ENCODE measurements around the gene MST1.
A peak's percentile ranks its signal among the peaks of the same experiment; 100 is the strongest.

MST1 gene

DNA sequence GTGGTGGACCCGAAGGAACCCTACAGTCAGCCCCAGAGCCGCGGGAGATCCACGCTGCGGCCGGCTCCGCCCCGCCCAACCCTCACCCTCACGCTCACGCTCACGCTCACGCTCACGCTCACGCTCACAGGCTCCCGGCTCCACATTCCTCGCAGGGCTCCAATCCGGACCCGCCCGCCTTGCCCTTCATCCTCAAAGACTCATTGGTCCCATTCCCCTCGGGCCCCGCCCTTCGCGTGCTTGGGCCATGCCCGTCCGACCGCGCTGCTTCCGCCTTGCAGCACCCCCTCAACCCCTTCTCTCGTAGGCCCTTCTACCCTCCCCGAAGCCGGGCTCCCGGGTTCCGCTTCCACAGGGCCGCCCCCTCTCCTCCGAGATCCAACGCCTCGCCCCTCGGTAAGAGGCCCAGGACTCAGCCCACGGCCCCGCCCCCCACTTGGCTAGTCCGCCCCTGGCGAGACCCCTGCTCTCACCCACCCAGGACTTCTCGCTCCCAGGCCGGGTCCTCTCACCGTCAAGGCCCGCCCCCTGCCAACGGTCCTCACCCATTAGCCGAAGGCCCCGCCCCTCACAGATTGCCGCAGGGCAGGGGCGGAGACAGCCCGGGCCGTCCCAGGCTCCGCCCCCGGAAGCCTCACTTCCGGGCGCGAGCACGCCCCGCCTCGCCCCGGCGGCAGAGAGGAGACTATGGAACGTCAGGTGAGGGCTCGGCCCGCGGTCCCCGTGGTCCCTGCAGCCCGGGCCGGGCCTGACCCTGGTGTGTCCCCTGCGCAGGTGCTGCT, 15.4 kb downstream of the MST1 start, which contains the start of gene APEH:
Gene APEH (plus strand): TSS at position 637 of the 782 bp plus-strand sequence. CDS start 51 bp downstream, at position 688.
- DNase-seq = peak; percentile 99

DNA sequence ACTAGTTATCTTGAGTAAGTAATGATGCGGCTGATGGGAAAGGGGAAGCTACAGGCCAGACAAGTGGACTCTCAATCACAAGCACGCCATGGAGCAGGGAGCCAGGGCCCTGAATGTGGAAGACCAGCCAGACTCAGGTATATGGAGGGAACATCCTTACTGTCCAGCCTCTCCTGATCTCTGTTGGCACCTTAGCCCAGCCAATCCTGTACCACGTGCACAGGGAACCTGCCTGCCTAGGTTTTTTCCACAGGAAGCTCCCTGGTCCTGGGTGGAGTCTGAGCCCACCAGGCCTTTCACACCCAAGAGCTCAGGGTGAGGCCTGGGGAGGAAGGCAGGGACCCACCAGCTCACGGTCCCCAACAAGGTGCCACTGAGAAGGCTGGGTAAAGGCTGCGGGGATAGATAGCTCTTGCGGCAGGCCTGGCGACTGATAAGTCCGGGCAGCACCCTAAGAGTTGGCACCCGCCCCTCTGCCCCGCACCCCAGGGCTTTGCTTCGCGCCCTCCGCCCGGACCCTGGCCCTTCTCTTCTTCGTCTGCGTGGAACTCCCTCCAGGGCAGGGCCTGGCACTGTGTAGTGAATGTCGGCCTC, 16.1 kb downstream of the MST1 start:
- DNase-seq = peak; percentile 42

DNA sequence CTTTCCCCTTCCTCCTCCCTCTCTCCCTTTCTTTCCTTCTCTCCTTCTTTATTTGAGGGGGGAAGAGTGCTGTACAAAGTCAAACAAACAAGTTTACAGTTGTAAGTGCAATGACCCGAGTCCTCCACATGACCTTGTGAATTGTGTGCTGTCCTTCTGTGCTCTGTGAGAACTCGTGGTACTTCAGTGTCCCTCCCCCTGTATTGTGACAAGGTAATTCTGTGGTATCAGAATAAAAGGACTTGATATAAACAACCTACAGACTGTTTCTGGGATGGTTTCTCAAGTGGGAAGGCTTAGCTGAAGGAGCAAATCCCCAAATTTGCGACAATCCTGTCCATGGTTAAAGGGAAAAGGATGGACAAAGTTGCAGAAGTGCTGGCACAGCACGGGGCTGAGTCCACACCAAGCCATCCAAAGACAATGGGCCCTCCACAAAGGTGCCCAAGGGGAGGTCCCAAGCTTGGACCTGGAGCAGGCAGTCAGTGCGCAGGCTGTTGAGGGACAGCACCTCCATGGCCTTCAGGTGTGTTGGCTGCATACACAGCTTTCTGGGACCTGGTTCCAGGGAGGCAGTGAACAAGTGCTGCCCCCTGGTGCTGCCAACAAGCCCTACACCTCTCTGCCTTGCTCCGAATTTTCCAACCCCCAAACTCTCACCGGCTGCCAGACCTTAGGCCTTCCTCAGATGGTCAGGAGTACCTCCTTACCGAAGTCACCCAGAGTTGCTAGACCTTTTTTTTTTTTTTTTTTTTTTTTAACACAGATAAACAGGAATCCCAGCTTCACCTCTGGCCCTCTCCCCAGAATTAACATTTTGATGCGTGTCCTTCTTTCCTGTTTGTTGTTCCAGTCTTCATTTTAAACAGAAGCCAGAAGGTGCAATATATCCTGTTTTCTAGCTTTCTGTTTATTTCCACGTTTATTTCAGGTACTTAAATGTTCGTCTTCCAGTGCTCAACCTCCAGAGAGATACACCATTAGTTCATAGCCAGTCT, 17.7 kb downstream of the MST1 start:
- peak; percentile 79 for DNase-seq

DNA sequence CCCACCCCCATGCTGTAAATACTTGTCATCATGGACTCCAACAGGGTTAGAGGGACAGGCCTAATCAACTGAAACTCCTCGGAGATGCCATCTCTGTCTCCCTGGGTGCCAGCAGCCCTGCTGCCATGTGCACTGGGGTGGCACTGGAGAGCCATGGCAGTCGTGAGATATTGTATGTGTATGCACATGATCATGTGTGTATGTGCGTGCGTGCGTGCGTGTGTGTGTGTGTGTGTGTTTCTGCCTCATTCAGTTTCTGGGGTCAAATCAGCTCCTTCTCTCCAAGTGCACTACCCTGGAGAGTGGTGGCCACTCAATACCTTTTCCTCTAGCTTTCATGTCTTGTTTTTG, 18.4 kb downstream of the MST1 start:
- DNase-seq = no peak

DNA sequence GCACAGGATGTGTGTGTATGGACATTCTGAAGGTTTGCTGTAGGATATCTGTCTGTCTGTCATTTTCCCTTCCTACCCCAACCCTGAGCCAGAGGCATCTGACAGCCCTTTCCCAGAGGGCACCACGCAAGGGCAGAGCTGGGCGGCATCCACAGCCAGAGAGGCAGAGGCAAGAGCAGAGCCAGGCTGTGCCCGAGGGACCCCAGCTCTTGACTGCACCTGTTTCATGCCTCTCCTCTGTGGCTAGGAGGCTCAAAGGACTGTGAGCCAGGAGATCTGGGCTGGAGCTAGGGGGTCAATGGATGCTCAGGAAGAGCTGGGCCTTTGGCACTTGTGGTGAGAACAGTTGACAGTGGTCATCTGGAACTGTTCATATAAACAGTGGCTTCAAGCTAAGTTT, 19.9 kb downstream of the MST1 start:
- DNase-seq = no peak

DNA sequence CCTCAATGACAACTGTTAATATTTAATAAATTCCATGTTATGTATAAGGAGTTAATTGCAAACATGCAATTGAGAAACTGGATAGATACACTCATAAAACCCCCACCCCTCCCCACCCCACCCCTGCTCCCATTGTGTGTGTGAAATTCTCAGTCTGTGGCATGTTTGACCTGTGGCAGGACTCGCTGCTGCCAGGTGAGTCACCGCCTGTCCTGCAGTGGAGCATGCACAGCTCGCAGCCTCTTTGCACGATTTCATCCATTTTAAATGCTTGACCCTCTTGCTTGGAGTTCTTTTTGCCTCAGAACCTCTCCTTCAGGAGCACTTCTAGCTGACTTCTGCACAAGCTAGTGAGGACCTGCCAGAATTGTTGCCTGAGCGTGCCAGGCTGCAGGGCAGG, 20.4 kb downstream of the MST1 start:
- DNase-seq = no peak

DNA sequence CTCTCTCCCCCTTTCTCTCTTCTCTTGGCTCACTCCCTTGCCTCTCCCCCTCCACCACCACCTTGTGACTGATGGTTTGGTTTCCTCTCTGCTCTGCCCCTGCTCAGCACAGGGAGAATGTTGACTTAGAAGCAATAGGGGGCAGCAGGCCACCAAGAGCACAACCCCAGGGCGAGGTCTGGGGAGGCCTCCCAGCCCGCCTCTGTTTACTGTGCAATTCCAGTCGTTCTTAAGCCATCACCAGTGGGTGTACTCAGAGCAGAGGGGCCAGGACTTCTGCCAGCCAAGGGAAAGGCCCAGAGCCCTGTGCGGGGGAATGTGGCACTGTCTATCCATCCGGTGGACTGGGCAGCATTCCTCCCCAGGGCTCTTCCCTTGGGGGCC, 20.9 kb downstream of the MST1 start:
- DNase-seq = no peak

DNA sequence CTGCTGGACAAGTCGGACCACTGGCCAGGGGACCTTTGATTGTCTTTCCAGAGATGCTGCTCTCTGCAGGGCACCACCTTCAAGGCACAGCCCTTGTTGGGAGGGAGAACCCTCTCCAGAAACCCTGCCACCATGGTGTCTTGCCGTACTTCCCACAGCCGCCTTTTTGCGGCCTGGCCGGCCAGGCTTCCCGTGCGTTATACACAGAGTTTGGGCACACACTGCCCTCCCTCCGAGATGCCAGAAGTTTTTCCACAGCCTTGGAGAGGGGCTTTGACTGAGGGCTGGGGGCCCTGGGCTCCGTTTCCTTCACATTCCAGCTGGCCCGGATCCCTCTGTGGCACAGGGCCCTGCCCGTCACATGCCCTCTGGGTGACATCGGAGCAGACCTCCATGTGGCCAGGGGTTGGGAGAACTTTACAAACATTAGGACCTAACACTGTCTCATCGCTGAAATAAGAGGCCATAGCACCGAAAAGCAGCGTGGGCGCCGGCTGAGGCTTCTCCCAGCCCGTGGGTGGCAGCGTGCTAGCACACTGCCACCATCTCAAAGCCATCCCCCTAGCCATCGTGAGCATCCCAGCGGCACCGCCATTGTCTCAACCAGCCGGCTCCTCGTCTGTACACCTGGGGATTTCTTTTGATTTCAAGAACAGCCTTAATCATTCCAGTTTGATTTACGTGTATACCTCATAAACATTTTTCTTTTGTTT, 21.4 kb downstream of the MST1 start:
- no peak for DNase-seq

DNA sequence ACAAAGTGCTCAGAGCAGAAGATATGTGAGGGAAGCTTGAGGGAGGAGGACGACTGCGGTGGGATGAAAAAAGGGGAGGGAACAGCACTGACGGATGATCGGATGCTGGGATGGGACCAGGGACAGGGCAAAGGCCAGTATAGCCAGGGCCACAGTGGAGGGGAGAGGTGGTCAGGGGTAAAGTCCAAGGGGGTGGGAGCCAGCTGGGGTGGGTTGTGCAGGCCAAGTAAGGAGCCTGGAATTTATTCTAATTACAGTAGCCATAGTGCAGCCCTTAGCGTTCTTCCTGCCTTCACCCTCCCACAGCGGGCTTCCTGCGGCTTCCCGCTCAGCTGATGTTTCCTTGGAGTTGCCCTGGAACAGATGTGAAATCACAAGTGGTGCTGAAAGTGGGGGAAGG, 22.7 kb downstream of the MST1 start:
- DNase-seq = no peak

DNA sequence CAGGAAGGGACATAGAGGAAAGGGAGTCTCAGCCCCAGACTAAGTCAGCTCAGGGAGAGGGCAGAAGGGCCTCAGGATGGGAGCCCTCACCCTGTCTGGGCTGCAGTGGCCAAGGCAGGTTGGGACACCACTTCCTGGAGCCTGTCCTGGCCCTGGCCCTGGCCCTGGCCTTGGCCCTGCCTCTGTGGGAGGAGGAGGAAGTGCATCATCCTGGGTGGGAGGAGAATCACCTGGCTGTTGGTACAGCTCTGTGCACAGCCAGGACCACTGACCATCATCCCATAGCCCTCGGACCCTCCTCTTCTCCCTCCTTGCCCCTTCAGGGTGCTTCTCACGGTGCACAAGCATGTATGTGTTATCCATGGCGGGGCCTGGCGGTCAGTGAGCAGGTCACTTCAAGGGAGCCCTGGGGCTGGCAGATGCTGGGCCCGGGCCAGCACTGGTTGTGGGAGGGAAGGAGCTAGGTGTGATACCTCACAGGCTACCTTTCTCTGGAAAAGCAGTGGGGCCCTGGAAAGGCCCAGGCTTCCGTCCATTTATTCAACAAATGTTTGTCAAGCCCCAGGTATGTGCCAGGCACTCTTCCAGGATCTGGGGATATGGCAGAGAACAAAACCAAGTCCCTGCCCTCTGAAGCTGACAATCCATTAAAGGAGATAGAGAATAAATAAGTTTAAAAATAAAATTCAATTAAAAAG, 23.3 kb downstream of the MST1 start:
- no peak for DNase-seq

DNA sequence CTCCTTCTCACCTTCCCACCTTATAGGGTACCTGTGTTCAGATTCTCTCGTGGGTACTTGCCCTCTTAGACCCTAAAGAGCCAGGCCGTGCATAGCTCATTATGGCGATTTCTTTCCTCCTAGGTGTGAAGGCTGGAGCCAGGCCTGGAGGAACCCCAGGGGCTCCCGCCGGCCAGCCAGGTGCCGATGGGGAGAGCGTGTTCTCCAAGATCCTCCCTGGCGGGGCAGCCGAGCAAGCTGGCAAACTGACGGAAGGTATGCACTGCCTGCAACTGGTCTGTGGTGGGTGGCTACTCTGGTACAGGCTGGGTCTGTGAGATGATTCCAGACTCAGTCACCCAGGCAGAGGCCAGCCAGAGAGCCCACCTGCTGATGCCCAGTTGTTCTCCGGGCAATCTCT, 25.0 kb downstream of the MST1 start:
- no peak for DNase-seq

DNA sequence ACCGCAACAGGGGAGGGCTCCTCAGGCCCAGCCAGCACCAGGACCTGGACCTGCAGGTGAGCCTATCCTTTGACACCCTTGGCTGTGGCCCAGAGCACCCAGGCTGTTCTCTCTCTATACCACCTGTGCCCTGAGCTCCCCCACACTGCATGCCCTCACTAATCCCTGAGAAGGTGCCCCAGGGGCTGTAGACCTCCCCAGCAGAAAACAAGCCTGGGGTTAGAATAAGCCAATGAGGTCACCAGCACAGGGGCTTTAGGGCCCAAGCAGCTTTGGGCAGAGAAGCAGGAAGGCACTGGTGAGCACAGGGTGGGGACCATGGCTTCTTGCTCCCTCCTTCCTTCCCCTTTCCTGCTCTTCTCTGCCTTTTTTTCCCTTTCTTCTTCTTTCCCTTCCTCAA, 25.4 kb downstream of the MST1 start:
- DNase-seq = no peak

DNA sequence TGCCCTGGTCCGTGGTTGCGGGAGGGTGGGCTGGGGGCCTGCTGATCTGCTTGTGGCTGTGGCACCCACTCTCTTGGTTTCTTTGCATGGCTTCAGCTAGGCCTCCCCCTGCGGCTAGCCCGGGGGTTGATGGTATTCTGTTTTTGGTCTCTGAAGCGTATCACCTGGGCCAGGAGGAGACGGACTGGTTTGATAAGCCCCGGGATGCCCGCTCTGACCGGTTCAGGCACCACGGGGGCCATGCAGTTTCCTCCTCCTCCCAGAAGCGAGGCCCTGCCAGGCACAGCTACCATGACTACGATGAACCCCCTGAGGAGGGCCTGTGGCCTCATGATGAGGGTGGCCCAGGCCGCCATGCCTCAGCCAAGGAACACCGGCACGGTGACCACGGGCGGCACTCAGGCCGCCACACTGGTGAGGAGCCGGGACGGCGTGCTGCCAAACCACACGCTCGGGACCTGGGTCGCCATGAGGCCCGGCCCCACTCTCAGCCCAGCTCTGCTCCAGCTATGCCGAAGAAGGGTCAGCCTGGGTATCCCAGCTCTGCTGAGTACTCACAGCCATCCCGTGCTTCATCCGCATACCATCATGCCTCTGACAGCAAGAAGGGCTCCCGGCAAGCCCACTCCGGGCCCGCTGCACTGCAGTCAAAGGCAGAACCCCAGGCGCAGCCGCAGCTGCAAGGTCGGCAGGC, 26.4 kb downstream of the MST1 start:
- DNase-seq = no peak

DNA sequence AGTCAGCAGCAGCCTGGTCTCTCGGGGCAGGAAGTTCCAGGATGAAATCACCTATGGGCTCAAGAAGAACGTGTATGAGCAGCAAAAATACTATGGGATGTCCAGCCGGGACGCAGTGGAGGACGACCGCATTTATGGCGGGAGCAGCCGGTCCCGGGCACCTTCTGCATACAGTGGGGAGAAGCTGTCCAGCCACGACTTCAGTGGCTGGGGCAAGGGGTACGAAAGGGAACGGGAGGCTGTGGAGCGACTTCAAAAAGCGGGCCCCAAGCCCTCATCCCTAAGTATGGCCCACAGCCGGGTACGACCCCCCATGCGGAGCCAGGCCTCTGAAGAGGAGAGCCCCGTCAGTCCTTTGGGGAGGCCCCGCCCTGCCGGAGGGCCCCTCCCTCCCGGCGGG, 27.3 kb downstream of the MST1 start:
- no peak for DNase-seq

DNA sequence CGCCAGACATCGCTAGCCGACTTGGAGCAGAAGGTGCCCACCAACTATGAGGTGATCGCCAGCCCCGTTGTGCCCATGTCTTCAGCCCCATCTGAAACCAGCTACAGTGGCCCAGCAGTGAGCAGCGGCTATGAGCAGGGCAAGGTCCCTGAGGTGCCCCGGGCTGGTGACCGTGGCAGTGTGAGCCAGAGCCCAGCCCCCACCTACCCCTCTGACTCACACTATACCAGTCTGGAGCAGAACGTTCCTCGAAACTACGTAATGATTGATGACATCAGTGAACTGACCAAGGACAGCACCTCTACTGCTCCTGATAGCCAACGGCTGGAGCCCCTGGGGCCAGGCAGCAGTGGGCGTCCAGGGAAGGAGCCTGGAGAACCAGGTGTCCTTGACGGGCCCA, 28.0 kb downstream of the MST1 start:
- DNase-seq = no peak

DNA sequence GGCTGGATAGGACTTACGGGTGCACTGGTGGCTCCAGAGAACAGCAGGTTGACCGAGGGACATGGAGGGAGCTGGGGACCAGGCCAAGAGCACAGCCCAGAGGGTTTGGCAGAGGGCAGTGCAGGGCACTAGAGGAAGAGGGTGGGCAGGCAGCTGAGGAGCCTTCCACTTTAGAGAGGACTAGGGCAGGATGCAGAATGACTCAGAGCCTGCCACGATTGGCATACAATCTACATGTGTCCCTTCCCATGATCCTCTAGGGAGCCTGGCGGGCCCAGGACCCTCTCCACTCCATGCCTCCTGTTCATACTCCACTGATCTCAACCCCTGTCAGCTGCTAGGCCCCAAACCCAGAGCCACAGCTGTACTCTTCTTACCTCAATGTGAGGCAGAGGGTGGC, 29.5 kb downstream of the MST1 start:
- no peak for DNase-seq

DNA sequence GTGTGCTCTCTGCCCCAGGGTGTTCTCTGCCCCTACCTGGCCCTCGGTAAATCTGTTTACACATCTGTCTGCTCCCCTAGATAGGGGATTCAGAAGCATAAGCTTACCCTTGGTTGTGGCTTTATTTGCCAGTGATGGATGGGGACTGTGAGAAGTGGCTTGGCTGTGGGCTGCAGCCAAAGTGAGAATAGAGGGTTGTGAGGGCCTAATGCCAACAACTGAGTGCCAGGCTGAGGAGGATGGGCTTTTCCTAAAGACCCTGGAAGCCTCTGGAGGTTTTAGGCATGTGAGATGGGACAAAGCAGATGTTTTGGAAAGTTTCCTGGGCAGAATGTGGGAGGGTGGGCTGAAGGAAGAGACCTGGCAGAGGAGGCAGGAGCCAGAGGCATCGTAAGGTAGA, 30.6 kb downstream of the MST1 start:
- no peak for DNase-seq

DNA sequence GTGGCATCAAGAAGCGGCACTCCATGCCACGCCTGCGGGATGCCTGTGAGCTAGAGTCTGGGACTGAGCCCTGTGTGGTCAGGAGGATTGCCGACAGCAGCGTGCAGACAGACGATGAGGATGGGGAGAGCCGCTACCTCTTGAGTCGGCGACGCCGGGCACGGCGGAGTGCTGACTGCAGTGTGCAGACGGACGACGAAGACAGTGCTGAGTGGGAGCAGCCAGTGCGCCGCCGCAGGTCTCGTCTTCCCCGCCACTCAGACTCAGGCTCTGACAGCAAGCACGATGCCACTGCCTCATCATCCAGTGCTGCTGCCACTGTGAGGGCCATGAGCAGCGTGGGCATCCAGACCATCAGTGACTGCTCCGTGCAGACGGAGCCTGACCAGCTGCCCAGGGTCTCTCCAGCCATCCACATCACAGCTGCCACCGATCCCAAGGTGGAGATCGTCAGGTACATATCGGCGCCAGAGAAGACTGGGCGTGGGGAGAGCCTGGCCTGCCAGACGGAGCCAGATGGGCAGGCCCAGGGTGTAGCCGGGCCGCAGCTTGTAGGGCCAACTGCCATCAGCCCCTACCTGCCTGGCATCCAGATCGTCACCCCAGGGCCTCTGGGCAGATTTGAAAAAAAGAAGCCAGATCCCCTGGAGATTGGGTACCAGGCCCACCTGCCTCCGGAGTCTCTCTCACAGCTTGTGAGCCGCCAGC, 31.9 kb downstream of the MST1 start:
- DNase-seq = no peak

DNA sequence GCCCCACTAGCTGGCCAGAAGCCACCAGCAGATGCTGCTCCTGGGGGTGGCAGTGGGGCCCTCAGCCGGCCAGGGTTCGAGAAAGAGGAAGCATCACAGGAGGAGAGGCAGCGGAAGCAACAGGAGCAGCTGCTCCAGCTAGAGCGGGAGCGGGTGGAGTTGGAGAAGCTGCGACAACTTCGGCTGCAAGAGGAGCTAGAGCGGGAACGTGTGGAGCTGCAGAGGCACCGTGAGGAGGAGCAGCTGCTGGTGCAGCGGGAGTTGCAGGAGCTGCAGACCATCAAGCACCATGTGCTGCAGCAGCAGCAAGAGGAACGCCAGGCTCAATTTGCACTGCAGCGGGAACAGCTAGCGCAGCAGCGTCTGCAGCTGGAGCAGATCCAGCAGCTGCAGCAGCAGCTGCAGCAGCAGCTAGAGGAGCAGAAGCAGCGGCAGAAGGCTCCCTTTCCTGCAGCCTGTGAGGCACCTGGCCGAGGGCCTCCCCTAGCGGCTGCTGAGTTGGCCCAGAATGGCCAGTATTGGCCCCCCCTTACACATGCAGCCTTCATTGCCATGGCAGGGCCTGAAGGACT, 32.6 kb downstream of the MST1 start:
- DNase-seq = no peak

DNA sequence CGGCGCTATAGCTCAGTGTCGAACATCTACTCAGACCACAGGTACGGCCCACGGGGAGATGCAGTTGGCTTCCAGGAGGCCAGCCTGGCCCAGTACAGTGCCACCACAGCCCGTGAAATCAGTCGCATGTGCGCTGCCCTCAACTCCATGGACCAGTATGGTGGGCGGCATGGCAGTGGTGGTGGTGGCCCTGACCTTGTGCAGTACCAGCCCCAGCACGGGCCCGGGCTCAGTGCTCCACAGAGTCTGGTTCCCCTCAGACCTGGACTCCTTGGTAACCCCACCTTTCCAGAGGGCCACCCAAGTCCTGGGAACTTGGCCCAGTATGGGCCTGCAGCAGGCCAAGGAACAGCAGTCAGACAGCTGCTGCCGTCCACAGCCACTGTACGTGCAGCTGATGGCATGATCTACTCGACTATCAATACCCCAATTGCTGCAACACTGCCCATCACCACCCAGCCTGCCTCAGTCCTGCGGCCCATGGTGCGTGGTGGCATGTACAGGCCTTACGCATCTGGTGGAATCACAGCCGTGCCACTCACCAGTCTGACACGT, 33.5 kb downstream of the MST1 start:
- no peak for DNase-seq
